Renal pelvis (tissue), 4 donors: ENCODE data around the gene MRPL10. TPM values are rescaled to one million over a fixed set of nuclear protein-coding genes. Genes with fewer than 3 reads are reported as not detected.

Experiments used
- DNase-seq: peaks from one replicate; pipeline ENCODE4 v3.0.0-alpha.2; 2013
- polyA plus RNA-seq, 3 donors: library from polyadenylated mRNA; unstranded; fragments of 120-200 nt; gene quantifications; one replicate each; pipeline ENCODE4 v1.2.1, GENCODE V29; 2013; ENCODE audit not compliant: insufficient read length in 3 of 3

Gene MRPL10
- polyA plus RNA-seq, 3 donors: 55.4 to 61.7 (median 58.5) TPM

GRCh38 chr17:47816111-47816735 lies 15.1 kb downstream of the MRPL10 start:
- no peak for DNase-seq

DNA sequence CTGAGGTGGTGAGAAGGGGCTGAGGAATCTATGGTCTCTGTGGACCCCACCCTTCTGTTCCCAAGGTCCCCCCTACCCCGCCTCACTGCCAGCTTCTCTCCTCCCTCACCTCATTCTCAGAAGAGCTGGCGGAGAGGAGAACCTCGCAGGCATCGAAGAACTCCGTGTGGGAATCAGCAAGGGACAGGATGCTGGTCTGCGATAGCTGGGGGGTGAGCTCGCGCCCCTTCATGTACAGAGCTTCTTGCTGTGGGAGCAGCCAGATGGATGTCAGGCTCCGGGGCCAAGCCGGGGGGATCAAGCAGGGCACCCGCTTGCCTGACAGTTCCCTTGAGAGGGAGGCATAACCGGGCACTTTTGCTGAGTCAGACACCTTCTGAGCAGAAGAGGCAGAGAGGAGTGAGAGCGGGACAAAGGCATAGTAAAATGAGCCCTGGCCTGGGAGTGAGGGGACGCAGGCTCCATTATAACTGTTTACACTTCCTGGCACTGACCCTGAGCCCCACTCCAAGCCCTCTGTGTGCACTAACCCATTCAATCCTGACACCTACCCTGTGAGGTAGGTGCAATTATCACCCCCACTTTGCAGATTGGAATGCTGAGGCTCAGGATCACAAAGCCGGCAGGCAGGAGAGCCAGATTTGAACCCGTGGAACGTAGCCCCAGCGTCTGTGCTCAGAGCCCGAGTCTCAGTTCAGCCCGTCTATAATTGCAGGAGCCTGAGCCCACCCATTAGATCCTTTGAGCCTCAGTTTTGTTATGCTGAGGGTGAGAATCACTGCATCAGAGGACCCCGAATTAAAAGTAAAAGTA lies 16.0 kb downstream of the MRPL10 start:
- no peak for DNase-seq

DNA sequence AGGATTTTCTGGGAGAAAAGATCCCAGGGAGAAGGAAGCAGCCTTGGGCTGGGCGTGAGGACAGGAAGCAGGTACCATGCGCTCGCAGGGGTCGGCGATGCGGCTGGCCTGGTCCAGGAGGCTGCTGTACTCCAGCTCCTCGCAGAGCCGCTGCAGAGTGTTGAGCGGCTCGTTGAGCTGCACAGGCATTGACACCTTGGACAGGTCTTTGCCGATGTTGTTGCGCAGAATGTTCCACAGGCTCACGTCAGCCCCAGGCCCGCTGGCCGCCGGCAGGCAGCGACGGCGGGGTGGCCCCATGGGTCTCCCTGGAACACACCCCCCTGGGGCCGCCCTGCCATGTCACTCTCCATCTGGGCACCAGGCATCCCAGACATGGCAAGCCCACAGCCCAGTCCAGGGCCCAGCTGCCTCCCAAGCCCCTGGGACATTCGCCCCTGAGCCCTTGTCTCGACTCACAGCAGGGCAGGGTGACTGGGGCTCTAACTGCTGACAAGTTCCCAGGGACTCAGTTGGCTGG lies 17.8 kb downstream of the MRPL10 start:
- DNase-seq: no peak

GRCh38 chr17:47813077-47813476 lies 18.3 kb downstream of the MRPL10 start:
- DNase-seq: no peak

- DNase-seq: no peak
Measured at GRCh38 chr17:47812146-47812920, 19.0 kb downstream of the MRPL10 start.

DNA sequence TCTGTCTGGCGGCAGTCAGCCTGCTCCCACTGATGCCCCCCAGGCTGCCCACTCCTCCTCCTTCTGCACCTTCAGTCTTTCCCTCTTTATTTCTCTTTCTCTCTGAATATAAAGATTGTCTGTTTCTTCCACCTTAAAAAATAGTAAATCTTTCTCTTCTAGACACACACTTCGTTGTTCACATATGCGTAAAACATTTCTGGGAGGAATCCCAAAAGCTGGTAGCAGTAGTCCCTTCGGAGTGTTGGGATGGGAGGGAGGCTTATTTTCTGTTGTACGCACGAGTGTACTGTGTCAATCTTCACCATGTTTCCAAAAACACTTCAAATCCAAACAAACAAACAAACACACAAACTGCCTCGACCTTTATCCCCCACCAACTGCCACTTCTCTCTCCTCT lies 19.6 kb downstream of the MRPL10 start:
- no peak for DNase-seq

DNA sequence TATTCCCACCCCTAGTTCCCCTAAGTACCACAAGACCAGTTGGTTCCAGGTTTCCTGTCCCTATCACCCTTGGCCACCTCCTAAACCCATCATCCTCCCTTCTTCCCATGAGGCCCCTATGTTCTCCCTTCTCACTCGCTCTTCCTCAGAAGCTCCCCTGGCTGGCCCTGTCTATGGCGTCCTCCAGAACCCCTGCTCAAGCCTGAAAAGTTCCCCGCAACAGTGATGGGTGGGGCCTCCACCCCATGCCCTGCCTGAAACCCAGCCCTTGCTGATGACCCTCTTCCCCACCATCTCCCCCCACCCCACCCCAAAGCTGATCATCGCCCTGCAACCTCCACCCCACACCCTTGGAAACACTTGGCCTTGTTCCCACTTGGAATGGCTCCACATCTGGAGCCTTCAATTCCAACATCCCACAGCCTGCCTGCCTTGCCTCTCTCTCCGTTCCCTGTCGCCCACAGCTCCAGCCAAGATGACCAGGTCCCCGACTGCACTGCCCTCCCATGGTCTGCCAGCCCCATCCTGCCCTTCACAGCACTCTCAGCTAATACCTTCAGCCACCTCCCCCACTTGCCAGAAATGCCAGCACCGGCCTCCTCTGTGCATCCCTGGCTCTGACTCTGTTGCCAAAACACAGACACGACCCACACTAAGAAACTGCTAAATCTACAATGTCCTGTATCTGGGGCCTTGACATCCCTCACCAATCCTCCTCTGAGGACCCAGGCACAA lies 20.3 kb downstream of the MRPL10 start:
- no peak for DNase-seq

DNA sequence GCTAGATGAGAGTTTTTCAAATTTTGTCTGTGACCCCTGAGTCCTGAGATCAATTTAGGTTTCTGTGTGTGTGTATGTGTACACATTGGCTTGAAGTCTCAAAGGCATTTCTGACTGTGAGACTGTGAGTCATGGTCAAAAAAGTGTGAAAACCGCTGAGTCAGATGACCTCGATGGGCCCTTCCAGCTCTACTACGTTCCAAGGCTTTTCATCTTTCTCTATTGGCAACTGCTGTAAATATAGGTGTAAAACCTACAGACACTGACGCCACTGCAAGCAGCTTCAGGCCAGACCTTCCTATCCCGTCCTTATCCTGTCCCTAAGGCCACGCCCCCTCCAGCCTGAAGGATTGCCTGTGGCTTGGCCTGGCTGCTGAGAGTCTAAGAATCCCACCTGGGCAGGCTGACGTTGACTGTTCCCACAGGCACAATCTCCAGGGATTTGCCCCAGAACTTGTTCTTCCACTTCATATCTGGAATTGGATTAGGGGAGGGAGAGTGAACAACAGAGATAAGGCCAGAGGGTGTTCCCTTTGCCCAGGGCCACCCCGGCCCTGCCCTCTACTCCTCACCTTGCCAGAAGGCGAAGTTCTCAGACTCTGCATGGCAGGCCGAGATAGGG lies 21.0 kb downstream of the MRPL10 start:
- DNase-seq: no peak

GRCh38 chr17:47808830-47809480 lies 22.4 kb downstream of the MRPL10 start:
- DNase-seq: no peak

GRCh38 chr17:47808036-47808829 lies 23.1 kb downstream of the MRPL10 start:
- DNase-seq: no peak

DNA sequence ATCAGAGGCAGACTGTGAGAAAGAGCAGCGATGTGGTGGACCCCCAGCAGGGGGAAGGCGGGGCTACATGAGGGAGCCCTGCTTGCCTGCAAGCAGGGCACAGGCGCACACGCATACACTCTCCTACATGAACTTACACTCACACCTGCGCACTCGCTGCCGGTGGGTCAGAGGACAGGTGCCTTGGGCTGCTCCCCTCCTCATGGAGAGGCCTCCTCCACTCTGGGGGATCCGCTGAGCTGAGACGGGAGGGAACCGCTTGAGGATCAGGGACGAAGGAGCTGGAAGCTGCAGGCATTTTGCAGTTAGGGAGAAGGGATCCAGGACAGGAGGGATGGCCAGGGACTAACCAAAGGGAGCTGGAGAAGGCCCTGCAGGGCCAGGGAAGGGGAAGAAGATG lies 23.9 kb downstream of the MRPL10 start:
- DNase-seq: no peak

DNA sequence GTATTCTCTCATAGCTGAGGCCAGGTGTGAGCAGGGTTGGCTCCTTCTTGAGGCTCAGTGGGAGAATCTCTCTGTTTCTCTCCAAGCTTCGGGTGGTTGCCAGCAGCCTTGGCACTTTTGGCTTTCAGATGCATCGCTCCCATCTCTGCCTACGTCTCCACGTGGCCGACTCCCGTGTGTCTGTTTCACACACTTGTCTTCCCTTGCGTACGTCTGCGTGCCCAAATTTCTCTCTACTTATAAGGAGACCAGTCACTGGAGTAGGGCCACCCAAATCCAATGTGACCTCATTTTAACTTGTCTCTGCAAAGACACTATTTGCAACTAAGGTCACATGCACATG lies 24.5 kb downstream of the MRPL10 start:
- no peak for DNase-seq

DNA sequence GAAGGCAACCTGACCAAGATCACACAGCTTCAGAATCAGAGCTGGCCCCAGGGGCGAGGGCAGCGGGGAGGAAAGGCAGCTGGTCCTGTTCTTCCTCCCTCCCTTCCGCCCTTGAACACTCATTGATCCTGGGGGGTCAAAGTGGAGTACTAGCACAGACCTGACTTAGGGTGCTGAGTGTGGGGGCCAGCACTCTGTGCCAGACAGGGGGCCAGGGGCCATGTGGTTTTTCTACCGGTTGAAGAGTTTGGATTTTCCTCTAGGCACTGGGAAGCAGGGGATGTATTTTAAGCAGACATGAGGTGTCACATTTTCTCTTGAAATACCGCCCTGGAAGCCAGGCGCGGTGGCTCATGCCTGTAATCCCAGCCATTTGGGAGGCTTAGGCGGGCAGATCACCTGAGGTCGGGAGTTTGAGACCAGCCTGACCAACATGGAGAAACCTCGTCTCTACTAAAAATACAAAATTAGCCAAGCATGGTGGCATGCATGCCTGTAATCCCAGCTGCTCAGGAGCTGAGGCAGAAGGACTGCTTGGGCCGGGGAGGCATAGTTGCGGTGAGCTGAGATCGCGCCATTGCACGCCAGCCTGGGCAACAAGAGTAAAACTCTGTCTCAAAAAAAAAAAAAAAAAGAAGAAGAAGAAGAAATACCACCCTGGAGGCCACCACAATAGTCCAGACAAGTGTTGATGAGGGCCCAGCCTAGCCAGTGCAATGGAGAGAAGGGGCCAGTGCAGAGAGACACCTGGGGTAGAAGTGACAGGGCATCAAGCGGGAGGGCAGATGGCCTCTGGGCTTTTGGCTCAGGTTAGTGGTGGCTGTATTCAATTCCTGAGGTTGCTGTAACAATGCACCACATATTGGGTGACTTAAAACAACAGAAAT lies 25.1 kb downstream of the MRPL10 start:
- DNase-seq: no peak

GRCh38 chr17:47804461-47804860 lies 26.9 kb downstream of the MRPL10 start:
- no peak for DNase-seq

GRCh38 chr17:47803751-47804150 lies 27.6 kb downstream of the MRPL10 start:
- no peak for DNase-seq

DNA sequence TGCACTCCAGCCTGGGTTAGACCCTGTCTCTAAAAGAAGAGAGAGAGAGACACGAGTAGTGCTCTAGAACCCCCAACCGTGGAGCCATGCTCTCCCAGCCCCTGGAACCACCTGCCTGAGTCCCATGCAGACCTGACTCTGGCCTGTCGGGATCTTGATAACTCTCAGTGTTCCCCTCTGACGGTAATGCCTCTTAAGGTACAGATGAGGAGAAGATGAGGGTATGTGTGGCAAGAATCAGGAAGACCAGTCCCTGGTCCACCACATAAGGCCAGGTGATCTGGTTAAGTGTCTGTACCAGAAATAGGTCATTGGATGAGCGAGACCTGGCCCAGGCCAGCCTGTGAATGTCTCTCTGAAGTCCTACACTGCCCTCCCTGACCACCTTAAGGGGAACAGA lies 28.1 kb downstream of the MRPL10 start:
- DNase-seq: no peak

DNA sequence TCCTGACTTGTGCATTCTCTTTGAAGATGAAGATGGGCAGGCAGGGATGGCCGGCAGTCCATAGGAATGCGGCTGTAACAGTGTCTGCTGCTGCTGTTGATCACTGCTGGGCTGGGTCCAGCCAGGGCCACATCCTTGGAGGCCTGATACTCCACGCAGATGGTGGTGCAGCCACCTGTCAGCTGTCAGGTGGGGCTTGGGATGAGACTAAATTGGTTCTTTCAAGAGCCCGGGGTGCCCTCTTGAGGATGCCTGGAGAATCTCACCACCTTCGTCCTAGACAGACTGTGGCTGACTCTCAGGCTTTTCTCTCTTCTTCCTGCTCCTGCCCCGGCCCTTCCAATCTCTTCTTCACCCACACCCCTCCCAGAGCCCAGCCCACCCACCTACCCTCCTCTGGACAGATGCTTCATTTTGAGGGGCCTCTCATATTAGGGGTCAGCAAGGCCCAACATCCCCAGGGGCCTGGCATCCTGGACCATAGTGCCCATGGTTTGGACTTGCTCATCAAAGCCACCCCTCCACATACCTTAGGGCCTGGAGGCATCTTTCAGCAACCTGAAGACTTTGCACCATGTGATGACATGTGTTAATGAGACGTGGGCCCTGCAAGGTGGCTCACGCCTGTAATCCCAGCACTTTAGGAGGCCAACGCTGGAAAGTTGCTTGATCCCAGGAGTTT lies 28.9 kb downstream of the MRPL10 start:
- DNase-seq: peak; percentile 31

DNA sequence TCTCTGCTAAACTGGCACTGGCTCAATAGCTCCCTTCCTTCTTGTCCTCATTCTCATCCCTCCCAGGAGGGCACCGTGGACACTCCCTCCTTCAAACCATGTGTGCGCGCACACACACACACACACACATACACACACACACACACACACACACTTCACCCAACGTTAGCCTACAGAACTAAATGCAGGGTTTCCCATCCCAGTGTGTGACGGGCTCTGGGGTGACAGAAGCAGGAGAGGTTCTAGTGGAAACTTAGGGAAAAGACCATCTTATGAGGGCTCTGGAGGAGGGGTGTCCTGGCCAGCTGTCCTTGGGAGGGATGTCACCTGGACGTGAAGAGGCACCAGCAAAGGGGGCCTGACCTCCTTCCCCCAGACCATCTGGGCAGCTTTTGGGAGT lies 29.4 kb downstream of the MRPL10 start:
- DNase-seq: no peak
